ENCODE data around the gene KRTAP12-2. TPM values are rescaled to one million over a fixed set of nuclear protein-coding genes. Genes with fewer than 3 reads are reported as not detected.
A peak's percentile ranks its signal among the peaks of the same experiment; 100 is the strongest.
"Not testable (repeated sequence)": the region's sequence is repeated elsewhere in the genome, so short reads cannot be mapped to it uniquely, and the experiment has no call there.

Gene KRTAP12-2
- total RNA-seq, 4 donors from 2014 or later = 17.5 TPM; not detected in 3

- peak in 1 of 2 donors; percentile 5 for DNase-seq (ENCODE audit: low spot score in 2 of 2)
- no peak for TF ChIP-seq CTCF (IDR thresholded peaks at IDR 0.05)
- TF ChIP-seq POLR2A (IDR thresholded peaks at IDR 0.05) = no peak
- 76 to 79% methylated on average over 14 of the region's 14 CpGs for WGBS, 2 donors
- intact Hi-C loops (cut with DNase I; ENCODE audit: low total_unique reads) = no loop called here
- H3K4me3 ChIP-seq (ENCODE audit: low read depth, poor library complexity, severe bottlenecking) = no peak overlapping the region
Measured at GRCh38 chr21:44643741-44644310, 22.9 kb downstream of the KRTAP12-2 start.

GRCh38 chr21:44640761-44641160, 26.0 kb downstream of the KRTAP12-2 start:
- no peak overlapping the region for H3K4me3 ChIP-seq (ENCODE audit: low read depth, poor library complexity, severe bottlenecking)
- peak in 1 of 2 donors; percentile 2 for DNase-seq (ENCODE audit: low spot score in 2 of 2)
- no peak for TF ChIP-seq CTCF (IDR thresholded peaks at IDR 0.05)
- TF ChIP-seq POLR2A (IDR thresholded peaks at IDR 0.05) = no peak
- WGBS, 2 donors = 90 to 92% methylated on average over 5 of the region's 5 CpGs
- intact Hi-C loops (cut with DNase I; ENCODE audit: low total_unique reads) = no loop called here

- DNase-seq (ENCODE audit: low spot score in 2 of 2) = peak in 1 of 2 donors; percentile 9
Measured at GRCh38 chr21:44639331-44639655, 27.4 kb downstream of the KRTAP12-2 start.

GRCh38 chr21:44638506-44639330, 28.0 kb downstream of the KRTAP12-2 start:
- H3K4me3 ChIP-seq (ENCODE audit: low read depth, poor library complexity, severe bottlenecking); DNase-seq (ENCODE audit: low spot score in 2 of 2); intact Hi-C loops (cut with DNase I; ENCODE audit: low total_unique reads): not testable (repeated sequence)
- WGBS, 2 donors = 86 to 89% methylated on average over 15 to 17 of the region's 21 CpGs

More at GRCh38 chr21:44639331-44639655, 27.4 kb downstream of the KRTAP12-2 start:
- no peak overlapping the region for H3K4me3 ChIP-seq (ENCODE audit: low read depth, poor library complexity, severe bottlenecking)
- intact Hi-C loops (cut with DNase I; ENCODE audit: low total_unique reads) = no loop called here
- TF ChIP-seq CTCF (IDR thresholded peaks at IDR 0.05) (no peak), POLR2A (IDR thresholded peaks at IDR 0.05) (no peak)
- 81 to 90% methylated on average over 12 of the region's 12 CpGs for WGBS, 2 donors

- DNase-seq (ENCODE audit: low spot score in 2 of 2) = peak in 1 of 2 donors; percentile 54
- intact Hi-C loops (cut with DNase I; ENCODE audit: low total_unique reads); H3K4me3 ChIP-seq (ENCODE audit: low read depth, poor library complexity, severe bottlenecking): not testable (repeated sequence)
- WGBS, 2 donors = 73 to 75% methylated on average over 11 of the region's 12 CpGs
Measured at GRCh38 chr21:44637851-44638348, 28.8 kb downstream of the KRTAP12-2 start.

- intact Hi-C loops (cut with DNase I; ENCODE audit: low total_unique reads) = no loop called here
- TF ChIP-seq POLR2A (IDR thresholded peaks at IDR 0.05) = no peak
- WGBS, 2 donors = 53 to 56% methylated on average over 21 of the region's 21 CpGs
- H3K4me3 ChIP-seq (ENCODE audit: low read depth, poor library complexity, severe bottlenecking) = no peak within 1 kb of the TSS
- DNase-seq (ENCODE audit: low spot score in 2 of 2) = peak in 1 of 2 donors; percentile 68
Measured at GRCh38 chr21:44637018-44637850, 29.5 kb downstream of the KRTAP12-2 start, which contains the start of gene KRTAP10-10. Gene KRTAP10-10, plus strand, starts transcription at chr21:44637356. Its CDS starts 62 bp downstream, at chr21:44637418.

Data from lower leg skin (tissue), 4 donors.